ENCODE measurements around the gene C6orf89.

DNA sequence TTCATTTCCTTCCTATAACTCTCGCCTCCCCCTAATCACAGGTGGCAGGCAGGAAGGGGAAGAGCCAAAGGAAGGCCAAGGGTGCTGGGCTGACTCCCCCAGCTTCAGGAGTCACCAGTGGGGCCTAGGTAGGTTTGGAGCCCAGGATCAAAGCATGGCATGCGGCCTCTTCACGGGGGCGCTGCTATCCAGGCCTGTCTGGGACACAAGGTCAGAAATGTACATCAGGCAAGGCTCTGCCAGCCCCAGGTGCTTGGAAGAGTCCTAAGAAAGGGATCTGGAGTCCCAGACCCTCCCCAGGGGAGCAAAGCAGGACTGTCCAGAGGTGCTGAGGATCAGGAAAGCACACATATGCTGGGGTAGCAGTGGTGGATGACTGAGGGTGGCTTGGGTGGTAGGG is 79.2 kb downstream of the C6orf89 start:
- no peak for TF ChIP-seq POLR2AphosphoS5 (IDR thresholded peaks at IDR 0.05)
- no peak for TF ChIP-seq POLR2A (IDR thresholded peaks at IDR 0.05)
- TF ChIP-seq, protein P1, sequence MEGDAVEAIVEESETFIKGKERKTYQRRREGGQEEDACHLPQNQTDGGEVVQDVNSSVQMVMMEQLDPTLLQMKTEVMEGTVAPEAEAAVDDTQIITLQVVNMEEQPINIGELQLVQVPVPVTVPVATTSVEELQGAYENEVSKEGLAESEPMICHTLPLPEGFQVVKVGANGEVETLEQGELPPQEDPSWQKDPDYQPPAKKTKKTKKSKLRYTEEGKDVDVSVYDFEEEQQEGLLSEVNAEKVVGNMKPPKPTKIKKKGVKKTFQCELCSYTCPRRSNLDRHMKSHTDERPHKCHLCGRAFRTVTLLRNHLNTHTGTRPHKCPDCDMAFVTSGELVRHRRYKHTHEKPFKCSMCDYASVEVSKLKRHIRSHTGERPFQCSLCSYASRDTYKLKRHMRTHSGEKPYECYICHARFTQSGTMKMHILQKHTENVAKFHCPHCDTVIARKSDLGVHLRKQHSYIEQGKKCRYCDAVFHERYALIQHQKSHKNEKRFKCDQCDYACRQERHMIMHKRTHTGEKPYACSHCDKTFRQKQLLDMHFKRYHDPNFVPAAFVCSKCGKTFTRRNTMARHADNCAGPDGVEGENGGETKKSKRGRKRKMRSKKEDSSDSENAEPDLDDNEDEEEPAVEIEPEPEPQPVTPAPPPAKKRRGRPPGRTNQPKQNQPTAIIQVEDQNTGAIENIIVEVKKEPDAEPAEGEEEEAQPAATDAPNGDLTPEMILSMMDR (IDR thresholded peaks at IDR 0.05 in 8 of 11, conservative IDR thresholded peaks at IDR 0.05 in 3 of 11), result no peak
